GM21526 (cell line): ENCODE data around the gene PLCD4.

Experiments used
- ATAC-seq: cut with Tn5 transposase; IDR thresholded peaks from one replicate; pipeline ENCODE4 v1.9.1; 2021; ENCODE audit warnings: moderate library complexity; ENCODE audit not compliant: unreplicated experiment, low FRiP score

Gene PLCD4

DNA sequence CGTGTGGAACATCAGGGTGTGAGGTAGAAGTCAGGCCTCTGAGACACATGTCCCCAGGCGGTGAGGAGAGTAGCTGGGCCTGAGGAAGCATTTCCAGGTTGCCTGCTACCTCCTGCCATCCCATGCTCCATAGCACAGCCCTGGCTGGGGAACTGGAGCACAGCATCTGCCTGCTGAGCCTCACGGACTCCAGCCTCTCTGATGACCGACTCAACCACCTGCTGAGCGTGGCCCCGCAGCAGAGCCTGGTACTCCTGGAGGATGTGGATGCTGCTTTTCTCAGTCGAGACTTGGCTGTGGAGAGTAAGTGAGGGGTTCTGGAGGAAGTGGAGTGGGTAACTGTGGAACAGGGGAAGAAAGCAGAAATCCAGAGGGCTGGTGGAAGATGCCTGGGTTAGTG, 54.7 kb downstream of the PLCD4 start:
- ATAC-seq = no peak

DNA sequence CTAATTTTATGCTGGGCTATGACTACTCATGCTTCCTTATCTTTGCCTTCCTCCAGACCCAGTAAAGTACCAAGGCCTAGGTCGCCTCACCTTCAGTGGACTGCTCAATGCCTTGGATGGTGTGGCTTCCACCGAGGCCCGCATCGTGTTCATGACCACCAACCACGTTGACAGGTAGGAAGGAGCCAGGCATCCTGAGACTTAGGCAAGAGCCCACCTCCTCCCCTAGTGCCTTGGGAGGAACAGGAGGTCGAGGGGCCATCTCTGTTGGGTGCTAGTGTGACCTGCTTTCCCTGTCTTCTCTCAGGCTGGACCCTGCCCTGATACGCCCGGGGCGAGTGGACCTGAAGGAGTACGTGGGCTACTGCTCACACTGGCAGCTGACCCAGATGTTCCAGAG, 55.1 kb downstream of the PLCD4 start:
- ATAC-seq = no peak

DNA sequence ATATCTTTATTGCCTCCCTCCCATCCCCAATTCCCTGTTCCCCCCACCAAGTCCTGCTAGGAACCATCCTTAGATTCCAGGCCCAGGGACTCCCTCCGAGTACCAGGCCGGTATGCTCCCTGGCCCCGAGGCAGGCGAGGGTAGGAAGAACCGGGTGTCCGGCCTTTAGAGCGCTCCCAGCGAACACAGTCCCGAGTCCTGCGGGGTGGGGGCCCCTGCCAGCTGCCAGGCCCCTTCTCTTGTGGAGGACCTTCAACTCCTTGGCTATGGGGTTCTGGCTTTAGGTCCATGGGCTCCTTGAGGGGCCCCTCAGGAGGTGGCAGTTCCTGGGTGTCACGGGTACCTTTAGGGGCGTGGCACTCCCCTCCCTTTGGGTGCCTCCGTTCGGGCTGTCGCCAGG, 56.2 kb downstream of the PLCD4 start:
- ATAC-seq = no peak

DNA sequence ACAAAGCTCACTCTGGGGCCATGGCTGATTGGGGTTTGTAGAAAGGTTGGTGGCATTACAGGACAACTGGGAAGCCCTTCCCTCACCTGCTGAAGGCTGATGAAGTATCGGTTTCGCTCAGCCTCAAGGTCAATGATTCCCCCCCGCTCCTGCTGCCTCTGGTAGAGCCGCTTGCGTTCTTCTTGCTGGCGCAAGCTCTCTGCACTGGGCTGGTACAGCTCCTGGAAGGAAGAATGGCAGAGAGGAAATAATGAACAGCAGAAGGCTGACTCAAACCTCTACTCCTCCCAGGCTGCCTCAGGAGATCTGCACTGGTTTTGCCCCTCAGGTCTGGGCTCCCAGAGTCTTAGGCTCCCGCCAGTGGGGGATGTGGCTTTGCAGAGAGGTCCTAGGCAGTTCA, 57.0 kb downstream of the PLCD4 start:
- no peak for ATAC-seq

DNA sequence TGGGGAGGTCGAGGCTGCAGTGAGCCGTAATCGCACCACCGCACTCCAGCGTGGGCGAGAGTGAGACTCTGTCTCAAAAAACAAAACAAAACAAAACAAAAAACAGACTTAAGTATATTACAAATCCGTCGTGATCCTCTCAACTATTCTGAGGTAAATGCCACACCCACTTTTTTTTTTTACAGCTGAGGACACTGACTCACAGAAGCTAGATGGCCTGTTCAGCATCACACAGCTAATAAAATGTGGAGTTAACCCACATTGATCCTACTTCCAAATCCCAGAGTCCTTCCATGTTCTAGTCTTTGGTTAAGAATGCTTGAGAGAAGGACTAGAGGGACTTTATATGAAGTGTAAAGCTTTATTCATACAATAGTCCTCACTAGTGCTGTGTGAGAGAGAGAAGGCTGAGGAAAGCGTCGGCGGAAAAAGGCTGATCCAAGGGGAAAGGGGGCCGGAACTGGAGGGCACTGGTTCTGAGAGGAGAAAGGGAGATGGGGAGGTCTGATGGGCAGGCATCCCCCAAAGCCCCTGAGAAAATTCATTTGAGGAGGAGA, 63.5 kb downstream of the PLCD4 start:
- no peak for ATAC-seq

DNA sequence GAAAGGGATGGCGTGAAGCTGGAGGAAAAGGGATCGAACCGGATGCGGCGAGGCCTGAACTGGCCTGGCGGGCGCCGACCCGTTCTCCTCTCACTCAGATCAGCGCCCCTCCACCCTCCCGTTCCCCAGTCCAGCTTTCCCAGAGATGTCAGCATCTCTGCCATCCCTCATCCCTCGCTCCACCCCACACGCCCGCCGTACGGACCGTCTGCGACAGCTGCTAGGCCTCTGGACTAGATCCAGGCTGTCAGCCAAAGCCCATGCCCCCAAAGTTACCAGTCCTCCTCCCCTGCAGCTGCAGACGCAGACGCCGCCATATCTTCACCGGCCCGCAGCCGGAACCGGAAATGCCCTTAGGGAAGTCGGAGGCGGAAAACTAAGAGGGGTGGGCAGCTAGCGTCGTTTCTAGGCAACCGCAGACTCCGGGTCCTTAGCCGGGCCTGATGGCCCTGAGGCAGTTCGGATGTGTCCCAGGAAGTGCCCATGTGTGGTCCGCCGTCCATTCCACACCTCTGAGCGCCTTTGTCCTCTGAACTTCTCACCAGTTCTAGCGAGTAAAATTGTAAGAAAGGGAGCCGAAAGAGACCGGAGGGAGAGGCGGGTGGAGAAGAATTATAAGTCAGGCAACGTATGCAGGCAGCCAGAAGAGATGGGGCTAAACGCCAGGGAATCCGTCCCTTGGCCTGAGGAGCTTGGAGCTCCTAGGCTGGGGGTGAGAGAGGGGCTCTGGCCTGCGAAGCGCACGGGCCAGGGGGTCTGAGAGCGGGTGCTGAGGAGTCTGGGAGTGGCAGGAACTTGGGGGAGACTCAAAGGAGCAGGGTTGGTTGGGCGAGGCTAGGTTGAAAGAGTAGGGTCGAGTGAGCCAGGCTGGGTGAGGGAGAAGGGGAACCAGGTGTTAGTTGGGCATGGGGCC, 64.2 kb downstream of the PLCD4 start, which contains the start of the genes RNF25 and STK36:
Gene RNF25, minus strand, starts transcription at position 349 of the 913 bp plus-strand sequence. Its CDS starts 32 bp downstream, at position 317.
Gene STK36, plus strand, starts transcription at position 433 of the 913 bp plus-strand sequence. CDS start 744 bp downstream, outside the sequence.
- ATAC-seq = peak; percentile 89

DNA sequence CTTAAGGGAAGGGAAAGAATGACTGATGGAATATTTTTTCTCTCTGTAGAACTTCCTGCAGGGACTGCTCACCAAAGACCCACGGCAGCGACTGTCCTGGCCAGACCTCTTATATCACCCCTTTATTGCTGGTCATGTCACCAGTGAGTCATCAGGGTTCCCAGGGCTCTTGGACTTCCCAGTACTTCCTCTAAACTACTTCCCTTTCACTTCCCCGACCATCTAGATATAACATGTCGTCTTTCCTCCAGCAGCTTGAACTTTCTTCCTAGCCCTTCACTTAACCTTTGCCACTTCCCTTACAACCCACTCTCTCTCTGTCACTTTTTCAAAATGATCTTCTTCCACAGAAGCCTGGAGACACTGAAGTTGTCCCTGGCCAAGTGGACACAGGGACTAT, 71.4 kb downstream of the PLCD4 start:
- no peak for ATAC-seq

DNA sequence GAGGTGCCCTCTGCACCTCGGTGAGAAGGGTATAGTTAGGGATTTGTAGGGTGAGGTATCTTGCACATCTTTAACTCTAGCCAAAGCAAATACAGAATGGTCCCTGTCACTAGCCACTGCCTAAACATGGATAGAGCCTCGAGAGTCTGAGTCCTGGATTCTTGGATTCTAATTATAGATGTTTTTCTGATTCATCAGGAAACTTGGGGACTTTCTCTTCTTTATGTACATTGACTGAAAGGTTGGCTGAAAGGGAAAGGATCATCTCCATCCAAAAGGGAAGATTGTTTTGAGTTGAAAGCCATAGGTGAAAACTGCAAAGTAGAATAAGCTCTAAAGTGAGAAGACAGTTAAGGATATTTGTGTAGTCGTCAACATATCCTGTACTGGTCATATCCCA, 72.4 kb downstream of the PLCD4 start:
- no peak for ATAC-seq
